Transverse colon (tissue), 1 donor: ENCODE measurements around the gene SFXN4.
"Not testable (repeated sequence)": the region's sequence is repeated elsewhere in the genome, so short reads cannot be mapped to it uniquely, and the experiment has no call there.

Source experiments
- EP300 ChIP-seq: sonication (generic); formaldehyde crosslinking; IDR thresholded peaks from one replicate; pipeline ENCODE4 v1.6.1; 2017; ENCODE audit warnings: antibody characterized with exemption, low read depth
- POLR2A ChIP-seq: fragments of 450-650 bp; IDR thresholded peaks from one replicate; pipeline ENCODE4 v1.6.1; 2016; ENCODE audit warnings: antibody characterized with exemption, mild to moderate bottlenecking, moderate library complexity

DNA sequence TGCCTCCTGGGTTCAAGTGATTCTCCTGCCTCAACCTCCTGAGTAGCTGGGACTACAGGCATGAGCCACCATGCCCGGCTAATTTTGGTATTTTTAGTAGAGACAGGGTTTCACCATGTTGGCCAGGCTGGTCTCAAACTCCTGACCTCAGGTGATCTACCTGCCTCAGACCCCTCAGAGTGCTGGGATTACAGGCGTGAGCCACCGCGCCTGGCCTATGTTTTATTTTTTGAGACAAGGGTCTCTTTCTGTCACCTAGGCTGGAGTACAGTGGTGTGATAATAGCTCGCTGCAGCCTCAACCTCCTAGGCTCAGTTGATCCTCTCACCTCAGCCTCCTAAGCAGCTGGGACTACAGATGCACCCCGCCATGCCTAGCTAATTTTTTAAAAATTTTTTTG lies 13.9 kb downstream of the SFXN4 start:
- TF ChIP-seq POLR2A, EP300: not testable (repeated sequence)
